A549 (cell line): ENCODE data around the gene PPP2R5A.

Source experiments
- CTCF ChIP-seq: fragments of >200 bp; sonication (Bioruptor Twin); formaldehyde crosslinking; IDR thresholded peaks from 3 replicates; pipeline ENCODE4 v1.5.1; 2016
- E2F6 ChIP-seq: IDR thresholded peaks from 2 replicates; pipeline ENCODE4 v1.6.1; 2012; ENCODE audit warnings: low read depth, borderline replicate concordance
- ESRRA ChIP-seq: fragments of 150-350 bp; IDR thresholded peaks from 2 replicates; pipeline ENCODE4 v1.6.1; 2014; ENCODE audit warnings: mild to moderate bottlenecking, low read length, borderline replicate concordance
- NPAS2 ChIP-seq: fragments of 250-450 bp; sonication (Bioruptor Pico); IDR thresholded peaks from 2 replicates; pipeline ENCODE4 v1.8.0; 2022; ENCODE audit warnings: mild to moderate bottlenecking, moderate library complexity, borderline replicate concordance
- POLR2A ChIP-seq: IDR thresholded peaks from 2 replicates; pipeline ENCODE4 v1.6.1; 2012; ENCODE audit warnings: mild to moderate bottlenecking, low read length
- RCOR1 ChIP-seq: fragments of 150-350 bp; IDR thresholded peaks from 2 replicates; pipeline ENCODE4 v1.6.1; 2014; ENCODE audit warnings: antibody characterized with exemption, low read length, low read depth

GRCh38 chr1:212259693-212260480 lies 25.3 kb upstream of the PPP2R5A start:
- no peak for TF ChIP-seq E2F6
- no peak for TF ChIP-seq RCOR1
- no peak for TF ChIP-seq NPAS2 (CRISPR knock-in tag)
- no peak for TF ChIP-seq CTCF
- TF ChIP-seq ESRRA, result no peak
- no peak for TF ChIP-seq POLR2A
